GM12878 (cell line): ENCODE measurements around the gene SPOP. TPM values are rescaled to one million over a fixed set of nuclear protein-coding genes. Genes with fewer than 3 reads are reported as not detected.

Experiments used
- ATAC-seq: fragments of 200-7000 bp; cut with Tn5 transposase; 3 replicates; pipeline ENCODE4 v1.9.1; 2020; ENCODE audit warnings: mild to moderate bottlenecking, moderate library complexity
- BruUV-seq: library from RNA; stranded (reverse); fragments of 400-500 nt; replicated peaks from 2 replicates; lab custom pipeline; 2021; lab: Mats Ljungman, UMichigan
- CTCF ChIA-PET: fragments of 300-600 bp; sonication (Branson Sonifier 250); formaldehyde crosslinking; extraction: SDS; loops from one replicate; lab custom pipeline; 2021; ENCODE audit warnings: inconsistent platforms; lab: Yijun Ruan, JAX
- POLR2A ChIA-PET: fragments of 350-600 bp; formaldehyde crosslinking; extraction: SDS; loops from one replicate; lab custom pipeline; 2021; ENCODE audit warnings: inconsistent platforms; lab: Charles Lee
- RAD21 ChIA-PET: fragments of 300-600 bp; sonication (Branson Sonifier 250); formaldehyde crosslinking; loops from one replicate; lab custom pipeline; 2023; ENCODE audit warnings: antibody characterized with exemption; ENCODE audit not compliant: unreplicated experiment; lab: Charles Lee
- SMC1A ChIA-PET: fragments of 300-600 bp; sonication (Branson Sonifier 250); formaldehyde crosslinking; loops from one replicate; lab custom pipeline; 2023; ENCODE audit not compliant: unreplicated experiment, uncharacterized antibody; lab: Charles Lee
- DNase-seq: peaks from one replicate; pipeline ENCODE4 v3.0.0-alpha.2; 2011; ENCODE audit warnings: low read depth, low spot score
- FAIRE-seq: peaks from 3 replicates; lab custom pipeline; 2011; peaks lifted over from hg19 to GRCh38; lab: Jason Lieb, UNC
- H2AFZ ChIP-seq: 2 replicates; pipeline ENCODE4 v1.6.0; 2011; ENCODE audit warnings: low read depth, low read length, control low read depth; ENCODE audit not compliant: control insufficient read depth
- H3K27ac ChIP-seq: 2 replicates; pipeline ENCODE4 v1.5.1; 2011; ENCODE audit warnings: control low read depth; ENCODE audit not compliant: control insufficient read depth, insufficient read depth
- H3K27me3 ChIP-seq, 2 experiments: replicated peaks in 1 of 2; 2 replicates each; pipeline versions ENCODE4 v1.6.0 to v1.6.1; 2011; ENCODE audit warnings: low read length in 1 of 2; ENCODE audit not compliant: control insufficient read depth in 2 of 2, insufficient read depth in 2 of 2
- H3K36me3 ChIP-seq, 2 experiments: 2 replicates each; pipeline ENCODE4 v1.5.1; 2011; ENCODE audit warnings: low read length in 1 of 2; ENCODE audit not compliant: control insufficient read depth in 2 of 2, insufficient read depth in 2 of 2
- H3K4me1 ChIP-seq: 2 replicates; pipeline ENCODE4 v1.6.1; 2011; ENCODE audit warnings: mild to moderate bottlenecking, low read length, moderate library complexity, mixed read lengths; ENCODE audit not compliant: control insufficient read depth, insufficient read depth
- H3K4me2 ChIP-seq: 2 replicates; pipeline ENCODE4 v1.6.0; 2011; ENCODE audit warnings: control low read depth; ENCODE audit not compliant: control insufficient read depth, insufficient read depth
- H3K4me3 ChIP-seq: fragments of 200-600 bp; sonication (generic); 2 replicates; pipeline ENCODE4 v1.5.1; 2016
- H3K79me2 ChIP-seq: 2 replicates; pipeline ENCODE4 v1.6.0; 2011; ENCODE audit warnings: low read length; ENCODE audit not compliant: control insufficient read depth, insufficient read depth
- H3K9ac ChIP-seq: 2 replicates; pipeline ENCODE4 v1.8.0; 2011; ENCODE audit warnings: low read length, control low read depth, mixed read lengths; ENCODE audit not compliant: control insufficient read depth, insufficient read depth
- H3K9me3 ChIP-seq: replicated peaks from 3 replicates; pipeline ENCODE4 v1.5.1; 2011; ENCODE audit warnings: mild to moderate bottlenecking, low read length; ENCODE audit not compliant: control insufficient read depth, insufficient read depth
- H4K20me1 ChIP-seq: 2 replicates; pipeline ENCODE4 v1.6.0; 2011; ENCODE audit not compliant: control insufficient read depth, insufficient read depth
- ATF7 ChIP-seq: fragments of 450-650 bp; IDR thresholded peaks from 2 replicates; pipeline ENCODE4 v1.6.1; 2016; ENCODE audit warnings: low read depth, mild to moderate bottlenecking
- CBFB ChIP-seq: IDR thresholded peaks from 2 replicates; pipeline ENCODE4 v1.6.1; 2016; ENCODE audit warnings: antibody characterized with exemption, low read depth
- GABPA ChIP-seq: IDR thresholded peaks from 2 replicates; pipeline ENCODE4 v1.6.1; 2014; ENCODE audit warnings: antibody characterized with exemption, low read depth, mild to moderate bottlenecking, inconsistent platforms
- LARP7 ChIP-seq: fragments of 450-650 bp; IDR thresholded peaks from 2 replicates; pipeline ENCODE4 v1.6.1; 2017; ENCODE audit warnings: mild to moderate bottlenecking
- RUNX3 ChIP-seq: IDR thresholded peaks from 2 replicates; pipeline ENCODE4 v1.6.1; 2012; ENCODE audit warnings: low read length, inconsistent platforms
- WGBS: methylation state at CpG from one replicate; pipeline ENCODE4 v1.1.6; 2016; ENCODE audit warnings: low lambda C conversion rate; ENCODE audit not compliant: insufficient replicate concordance, insufficient coverage; ENCODE audit errors: missing lambda C conversion rate; 5-methylcytosine and 5-hydroxymethylcytosine counted together
- in situ Hi-C: fragments of 300-500 bp; cut with MboI; formaldehyde crosslinking; loops from 9 replicates; pipeline ENCODE4 v1.14.3; 2018; ENCODE audit warnings: mixed read lengths
- intact Hi-C: fragments of 100-400 bp; cut with micrococcal nuclease; formaldehyde crosslinking; loops from one replicate; pipeline ENCODE4 v1.14.2; 2022; ENCODE audit not compliant: unreplicated experiment
- polyA plus RNA-seq, 11 experiments: library from polyadenylated mRNA; depleted of rRNA in 4 of 11; unstranded in 6 of 11; stranded (reverse) in 5 of 11; fragments of >200 nt; fragmentation: Nextera tagmentation in 4 of 11; fragmentation: Illumina TruSeq in 1 of 11; extraction: Ambion mirVana in 4 of 11; extraction: Trizol in 1 of 11; gene quantifications; 1 replicate in 1 of 11; 2 replicates in 10 of 11; pipeline versions ENCODE4 v1.2.1 to v1.2.3, GENCODE V29; 2011 to 2016; ENCODE audit warnings: inconsistent platforms in 2 of 11, missing spikeins in 2 of 11, low read depth in 1 of 11
- total RNA-seq, 4 experiments: library from RNA; depleted of rRNA in 3 of 4; stranded (reverse); fragments of >200 nt in 3 of 4; fragmentation: Illumina TruSeq in 1 of 4; extraction: Trizol in 1 of 4; gene quantifications; 2 replicates each; pipeline versions ENCODE4 v1.2.1 to v1.2.3, GENCODE V29; 2013 to 2021
- TF ChIP-seq, protein P1 (sequence below): IDR thresholded peaks from 2 replicates; pipeline ENCODE4 v1.6.1; 2012; ENCODE audit warnings: low read depth, low read length, improper control_type of control experiment

Gene SPOP
- total and polyA plus RNA-seq, 10 of the 15 experiments (the other 5 are each of a cell fraction or from before 2014, with no cell fraction given): 35.1 to 80.4 (median 44.7) TPM

DNA sequence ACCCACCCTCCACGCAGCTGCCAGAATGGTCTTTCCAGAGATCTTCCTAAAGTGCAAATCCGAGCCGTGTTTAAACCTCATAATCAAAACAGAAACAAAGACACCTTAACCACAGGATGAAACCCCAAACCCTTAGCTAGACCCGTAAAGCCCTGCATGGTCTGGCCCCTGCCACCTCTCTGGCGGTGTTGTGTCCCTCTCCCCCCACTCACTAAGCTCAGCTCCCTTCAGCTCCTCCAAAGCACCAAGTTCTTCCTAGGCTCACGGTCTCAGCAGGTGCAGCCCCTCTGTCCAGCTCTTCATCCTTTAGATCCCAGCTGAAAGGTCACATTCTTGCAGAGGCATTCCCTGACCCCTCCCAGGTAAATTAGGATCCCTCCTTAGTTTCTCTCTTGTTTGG lies 106.6 kb downstream of the SPOP start:
- intact Hi-C loops: no loop called here
- no peak for DNase-seq
- in situ Hi-C loops: loop anchor here (5.0 kb wide), 3 partner anchors 126 to 426 kb away; partner anchors contain the start of genes DLX3 and KAT7
- Histone ChIP-seq H2AFZ (no peak overlapping the region), H3K4me2 (no peak overlapping the region), H3K79me2 (no peaks in the 10 kb centered on the region), H3K27ac (no peak overlapping the region), H3K27me3 (peaks cover 2 to 3% of the 10 kb centered on the region in 2 experiments; a peak in 3 of 4 replicates), H3K9ac (no peak overlapping the region), H3K4me3 (no peak overlapping the region; the same call in 1 of the 2 replicates), H3K4me1 (peaks cover 13% of the 10 kb centered on the region), H3K9me3 (no peaks in the 10 kb centered on the region), H3K36me3 (no peaks in the 10 kb centered on the region), H4K20me1 (no peaks in the 10 kb centered on the region)
- ChIA-PET SMC1A (interaction anchor here (0.5 to 8.5 kb wide), 4 partner anchors 67 to 1428 kb away, joined by 3 to 121 read pairs (median 4); no protein-coding TSS in a partner anchor), CTCF (interaction anchor here (0.6 to 17.8 kb wide), 17 partner anchors 14 to 425 kb away, joined by 3 to 483 read pairs (median 4); partner anchors contain the start of gene SLC35B1), POLR2A (interaction anchor here (2.3 kb wide), 1 partner anchor 125 kb away, joined by 12 read pairs; no protein-coding TSS in a partner anchor), RAD21 (interaction anchor here (0.6 to 3.5 kb wide), 10 partner anchors 15 to 233 kb away, joined by 3 to 70 read pairs (median 4); no protein-coding TSS in a partner anchor)
- no peak for FAIRE-seq
- no peak for ATAC-seq
- no TSS peak for BruUV-seq
- TF ChIP-seq GABPA (no peak), RUNX3 (peak; percentile 37; the same call in 1 of the 2 replicates), ATF7 (no peak), LARP7 (no peak), CBFB (no peak)
- TF ChIP-seq, protein P1, sequence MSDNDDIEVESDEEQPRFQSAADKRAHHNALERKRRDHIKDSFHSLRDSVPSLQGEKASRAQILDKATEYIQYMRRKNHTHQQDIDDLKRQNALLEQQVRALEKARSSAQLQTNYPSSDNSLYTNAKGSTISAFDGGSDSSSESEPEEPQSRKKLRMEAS: no peak
- 15% methylated on average over 6 of the region's 6 CpGs for whole genome bisulfite sequencing
